ENCODE data around the gene SOX11.

SOX11 gene

DNA sequence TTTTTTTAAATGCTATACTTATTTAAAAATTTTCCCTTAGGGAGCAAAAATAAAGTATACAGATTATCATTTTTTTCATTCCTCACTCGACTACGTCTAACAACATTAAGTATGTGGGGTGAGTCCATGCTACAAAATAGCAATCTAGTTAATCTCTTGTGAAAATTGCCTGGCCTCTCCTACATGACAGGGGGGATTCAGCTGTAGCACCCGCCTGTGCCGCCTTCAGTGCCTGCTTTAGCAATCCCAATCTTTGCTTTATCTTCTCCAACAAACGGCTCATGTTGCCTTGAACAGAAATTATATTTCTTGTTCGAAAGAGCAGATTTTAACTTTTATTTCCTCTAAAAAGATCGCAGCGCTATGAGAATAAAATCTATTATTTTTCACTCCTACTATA lies 2.4 kb upstream of the SOX11 start (continued):
- TF ChIP-seq, protein P1, sequence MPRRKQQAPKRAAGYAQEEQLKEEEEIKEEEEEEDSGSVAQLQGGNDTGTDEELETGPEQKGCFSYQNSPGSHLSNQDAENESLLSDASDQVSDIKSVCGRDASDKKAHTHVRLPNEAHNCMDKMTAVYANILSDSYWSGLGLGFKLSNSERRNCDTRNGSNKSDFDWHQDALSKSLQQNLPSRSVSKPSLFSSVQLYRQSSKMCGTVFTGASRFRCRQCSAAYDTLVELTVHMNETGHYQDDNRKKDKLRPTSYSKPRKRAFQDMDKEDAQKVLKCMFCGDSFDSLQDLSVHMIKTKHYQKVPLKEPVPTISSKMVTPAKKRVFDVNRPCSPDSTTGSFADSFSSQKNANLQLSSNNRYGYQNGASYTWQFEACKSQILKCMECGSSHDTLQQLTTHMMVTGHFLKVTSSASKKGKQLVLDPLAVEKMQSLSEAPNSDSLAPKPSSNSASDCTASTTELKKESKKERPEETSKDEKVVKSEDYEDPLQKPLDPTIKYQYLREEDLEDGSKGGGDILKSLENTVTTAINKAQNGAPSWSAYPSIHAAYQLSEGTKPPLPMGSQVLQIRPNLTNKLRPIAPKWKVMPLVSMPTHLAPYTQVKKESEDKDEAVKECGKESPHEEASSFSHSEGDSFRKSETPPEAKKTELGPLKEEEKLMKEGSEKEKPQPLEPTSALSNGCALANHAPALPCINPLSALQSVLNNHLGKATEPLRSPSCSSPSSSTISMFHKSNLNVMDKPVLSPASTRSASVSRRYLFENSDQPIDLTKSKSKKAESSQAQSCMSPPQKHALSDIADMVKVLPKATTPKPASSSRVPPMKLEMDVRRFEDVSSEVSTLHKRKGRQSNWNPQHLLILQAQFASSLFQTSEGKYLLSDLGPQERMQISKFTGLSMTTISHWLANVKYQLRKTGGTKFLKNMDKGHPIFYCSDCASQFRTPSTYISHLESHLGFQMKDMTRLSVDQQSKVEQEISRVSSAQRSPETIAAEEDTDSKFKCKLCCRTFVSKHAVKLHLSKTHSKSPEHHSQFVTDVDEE (CRISPR knock-in tag; IDR thresholded peaks at IDR 0.05): no peak
- no peak for TF ChIP-seq CSDC2 (CRISPR knock-in tag; IDR thresholded peaks at IDR 0.05)
- no peak for TF ChIP-seq TCF4 (CRISPR knock-in tag; IDR thresholded peaks at IDR 0.05; ENCODE audit: borderline replicate concordance)
- TF ChIP-seq PPARA (CRISPR knock-in tag; IDR thresholded peaks at IDR 0.05; ENCODE audit: borderline replicate concordance): no peak
- TF ChIP-seq OSR1 (CRISPR knock-in tag; IDR thresholded peaks at IDR 0.05): no peak

DNA sequence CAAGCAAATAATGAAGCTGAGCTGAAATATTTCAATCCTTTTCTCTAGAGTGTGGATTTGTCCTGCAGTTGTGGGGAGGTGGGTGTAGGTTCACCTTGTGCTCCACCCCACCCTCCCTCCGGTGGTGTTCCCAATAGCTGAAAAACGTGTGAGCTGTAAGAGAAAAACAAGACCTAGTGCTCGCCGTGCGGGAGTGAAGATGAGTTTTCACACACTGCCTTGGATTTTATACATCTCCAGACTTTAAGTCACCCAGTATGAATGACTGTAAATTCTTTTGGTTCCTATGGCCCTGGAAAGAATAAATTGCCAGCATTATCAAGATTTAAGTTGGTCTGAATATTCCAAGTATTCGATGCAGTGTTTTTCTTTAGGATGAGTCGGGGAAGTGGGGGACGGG lies 1.9 kb upstream of the SOX11 start:
- ATAC-seq: no peak
- no peak for TF ChIP-seq SNAI2 (CRISPR knock-in tag; IDR thresholded peaks at IDR 0.05)
- TF ChIP-seq, protein P1 (CRISPR knock-in tag; IDR thresholded peaks at IDR 0.05): no peak
- TF ChIP-seq ZC3H10 (CRISPR knock-in tag; IDR thresholded peaks at IDR 0.05): no peak
- no peak for TF ChIP-seq ZNF8 (CRISPR knock-in tag; IDR thresholded peaks at IDR 0.05)
- no peak for TF ChIP-seq ZNF565 (CRISPR knock-in tag; conservative IDR thresholded peaks at IDR 0.05; ENCODE audit: low read depth)
- no peak for TF ChIP-seq CSDC2 (CRISPR knock-in tag; IDR thresholded peaks at IDR 0.05)
- no peak for TF ChIP-seq GLIS3 (CRISPR knock-in tag; IDR thresholded peaks at IDR 0.05)
- TF ChIP-seq ZFP3 (CRISPR knock-in tag; IDR thresholded peaks at IDR 0.05): no peak
- TF ChIP-seq, protein P2, sequence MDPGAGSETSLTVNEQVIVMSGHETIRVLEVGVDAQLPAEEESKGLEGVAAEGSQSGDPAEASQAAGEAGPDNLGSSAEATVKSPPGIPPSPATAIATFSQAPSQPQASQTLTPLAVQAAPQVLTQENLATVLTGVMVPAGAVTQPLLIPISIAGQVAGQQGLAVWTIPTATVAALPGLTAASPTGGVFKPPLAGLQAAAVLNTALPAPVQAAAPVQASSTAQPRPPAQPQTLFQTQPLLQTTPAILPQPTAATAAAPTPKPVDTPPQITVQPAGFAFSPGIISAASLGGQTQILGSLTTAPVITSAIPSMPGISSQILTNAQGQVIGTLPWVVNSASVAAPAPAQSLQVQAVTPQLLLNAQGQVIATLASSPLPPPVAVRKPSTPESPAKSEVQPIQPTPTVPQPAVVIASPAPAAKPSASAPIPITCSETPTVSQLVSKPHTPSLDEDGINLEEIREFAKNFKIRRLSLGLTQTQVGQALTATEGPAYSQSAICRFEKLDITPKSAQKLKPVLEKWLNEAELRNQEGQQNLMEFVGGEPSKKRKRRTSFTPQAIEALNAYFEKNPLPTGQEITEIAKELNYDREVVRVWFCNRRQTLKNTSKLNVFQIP (CRISPR knock-in tag; IDR thresholded peaks at IDR 0.05; ENCODE audit: borderline replicate concordance, low read depth): no peak
- TF ChIP-seq TCF4 (CRISPR knock-in tag; IDR thresholded peaks at IDR 0.05; ENCODE audit: borderline replicate concordance): no peak
- no peak for TF ChIP-seq PPARA (CRISPR knock-in tag; IDR thresholded peaks at IDR 0.05; ENCODE audit: borderline replicate concordance)
- TF ChIP-seq ZFP30 (CRISPR knock-in tag; IDR thresholded peaks at IDR 0.05): no peak
- TF ChIP-seq, protein P3, sequence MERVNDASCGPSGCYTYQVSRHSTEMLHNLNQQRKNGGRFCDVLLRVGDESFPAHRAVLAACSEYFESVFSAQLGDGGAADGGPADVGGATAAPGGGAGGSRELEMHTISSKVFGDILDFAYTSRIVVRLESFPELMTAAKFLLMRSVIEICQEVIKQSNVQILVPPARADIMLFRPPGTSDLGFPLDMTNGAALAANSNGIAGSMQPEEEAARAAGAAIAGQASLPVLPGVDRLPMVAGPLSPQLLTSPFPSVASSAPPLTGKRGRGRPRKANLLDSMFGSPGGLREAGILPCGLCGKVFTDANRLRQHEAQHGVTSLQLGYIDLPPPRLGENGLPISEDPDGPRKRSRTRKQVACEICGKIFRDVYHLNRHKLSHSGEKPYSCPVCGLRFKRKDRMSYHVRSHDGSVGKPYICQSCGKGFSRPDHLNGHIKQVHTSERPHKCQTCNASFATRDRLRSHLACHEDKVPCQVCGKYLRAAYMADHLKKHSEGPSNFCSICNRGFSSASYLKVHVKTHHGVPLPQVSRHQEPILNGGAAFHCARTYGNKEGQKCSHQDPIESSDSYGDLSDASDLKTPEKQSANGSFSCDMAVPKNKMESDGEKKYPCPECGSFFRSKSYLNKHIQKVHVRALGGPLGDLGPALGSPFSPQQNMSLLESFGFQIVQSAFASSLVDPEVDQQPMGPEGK (CRISPR knock-in tag; IDR thresholded peaks at IDR 0.05; ENCODE audit: borderline replicate concordance): no peak
- no peak for TF ChIP-seq TOX (CRISPR knock-in tag; IDR thresholded peaks at IDR 0.05; ENCODE audit: borderline replicate concordance)

DNA sequence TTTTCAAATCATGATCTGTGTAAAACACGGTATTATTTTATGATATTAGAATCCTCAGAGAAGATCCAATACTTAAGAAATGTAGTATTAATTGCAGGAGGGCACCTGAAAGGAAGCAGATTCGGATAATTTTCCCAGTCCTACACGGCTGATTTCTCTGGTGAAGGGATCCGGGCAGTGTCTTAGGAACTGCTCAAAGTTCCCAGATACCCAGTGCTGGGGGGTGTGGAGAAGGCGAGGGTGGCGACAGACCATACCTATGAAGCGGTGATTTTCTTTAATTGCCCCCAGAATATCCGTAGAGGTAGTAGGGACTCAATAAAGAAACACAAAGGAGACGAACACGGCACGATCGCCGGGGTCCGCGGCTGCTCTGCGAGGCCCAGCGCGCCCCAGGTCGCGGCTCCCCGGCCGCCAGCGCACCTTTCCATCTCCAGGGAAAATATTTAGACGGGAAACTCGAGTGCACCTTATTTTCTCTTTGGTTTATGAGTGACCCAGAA lies 1.4 kb upstream of the SOX11 start:
- peak; percentile 23 for ATAC-seq
- no peak for TF ChIP-seq CSDC2 (CRISPR knock-in tag; IDR thresholded peaks at IDR 0.05)

DNA sequence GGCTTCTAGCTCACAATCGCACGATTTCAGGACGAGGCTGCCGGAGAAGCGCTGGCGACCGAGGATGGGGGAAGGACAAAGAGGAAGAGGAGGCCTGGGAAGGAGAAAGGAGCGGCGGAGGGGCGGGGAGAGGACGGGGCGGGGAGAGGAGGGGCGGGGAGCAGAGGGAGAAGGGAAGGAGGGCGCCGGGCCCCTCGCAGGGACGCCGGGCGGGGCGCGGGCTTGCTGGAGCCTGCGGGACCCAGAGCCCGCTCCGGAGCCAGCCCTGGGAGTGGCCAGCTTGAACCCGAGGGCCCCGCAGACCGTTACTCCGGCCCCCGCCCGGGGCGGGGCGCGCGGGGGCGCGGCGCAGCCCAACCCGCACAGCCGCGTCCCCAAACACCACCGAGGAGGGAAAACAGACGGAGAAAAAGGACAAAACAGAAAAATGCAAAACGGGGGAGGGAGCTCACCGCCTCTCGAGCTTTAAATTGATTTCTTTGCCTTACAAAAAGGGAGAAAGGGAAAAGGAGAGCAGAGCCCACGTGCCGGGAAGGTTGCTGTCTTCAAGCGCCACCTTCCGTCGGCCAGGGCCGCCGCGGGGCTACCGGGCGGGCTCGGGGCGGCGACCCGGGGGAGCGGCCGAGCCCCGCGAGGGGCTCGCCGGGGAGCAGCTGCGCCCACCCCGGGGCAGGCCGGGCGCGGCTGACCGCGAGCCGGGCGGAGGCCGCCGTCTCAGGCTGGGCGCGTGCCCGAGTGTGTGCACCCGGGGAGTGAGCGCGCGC lies 781 bp upstream of the SOX11 start:
- peak; percentile 41 for ATAC-seq
- TF ChIP-seq, protein P2 (CRISPR knock-in tag; IDR thresholded peaks at IDR 0.05; ENCODE audit: borderline replicate concordance, low read depth): no peak
- TF ChIP-seq ZNF8 (CRISPR knock-in tag; IDR thresholded peaks at IDR 0.05): no peak
- 0 out of 2 replicates have a peak, but pooled peaks have one; percentile 25 for TF ChIP-seq SNAI2 (CRISPR knock-in tag; IDR thresholded peaks at IDR 0.05)
- TF ChIP-seq, protein P1 (CRISPR knock-in tag; IDR thresholded peaks at IDR 0.05): no peak; the same call in 1 of the 2 replicates
- peak; percentile 62; the same call in 1 of the 2 replicates for TF ChIP-seq ZFP30 (CRISPR knock-in tag; IDR thresholded peaks at IDR 0.05)
- TF ChIP-seq ZNF565 (CRISPR knock-in tag; conservative IDR thresholded peaks at IDR 0.05; ENCODE audit: low read depth): no peak
